Lower leg skin (tissue), 4 donors: ENCODE results near the gene PRCD. TPM values are rescaled to one million over a fixed set of nuclear protein-coding genes. Genes with fewer than 3 reads are reported as not detected.

Experiments
- DNase-seq, 2 donors: peaks; one replicate each; pipeline ENCODE4 v3.0.0-alpha.2; 2019; ENCODE audit warnings: low spot score in 2 of 2
- H3K4me3 ChIP-seq: fragments of 200-600 bp; sonication (generic); 2 replicates; pipeline ENCODE4 v1.5.1; 2017; ENCODE audit warnings: mild to moderate bottlenecking, low read depth; ENCODE audit not compliant: poor library complexity, severe bottlenecking
- POLR2A ChIP-seq, 2 donors: fragments of 450-650 bp; IDR thresholded peaks; one replicate each; pipeline ENCODE4 v1.6.1; 2016 to 2017; ENCODE audit warnings: antibody characterized with exemption in 2 of 2, mild to moderate bottlenecking in 1 of 2, moderate library complexity in 1 of 2
- WGBS, 2 donors: methylation state at CpG; one replicate each; pipeline ENCODE4 v1.1.5; 2018; 5-methylcytosine and 5-hydroxymethylcytosine counted together
- intact Hi-C: fragments of 100-400 bp; cut with DNase I; formaldehyde crosslinking; loops from one replicate; pipeline ENCODE4 v1.15.0; 2023; ENCODE audit warnings: low total_unique reads
- total RNA-seq, 4 donors: library from RNA; depleted of rRNA; stranded (reverse); fragments of >200 nt; gene quantifications; one replicate each; pipeline ENCODE4 v1.1.0, GENCODE V29; 2016
- TF ChIP-seq, protein P1 (sequence below), 3 donors: fragments of 450-650 bp; IDR thresholded peaks; one replicate each; pipeline ENCODE4 v1.5.1; 2016; ENCODE audit warnings: antibody characterized with exemption in 3 of 3, mild to moderate bottlenecking in 3 of 3, moderate library complexity in 2 of 3

PRCD gene
- total RNA-seq, 4 donors from 2014 or later: 0.42 to 7.5 (median 4.0) TPM

DNA sequence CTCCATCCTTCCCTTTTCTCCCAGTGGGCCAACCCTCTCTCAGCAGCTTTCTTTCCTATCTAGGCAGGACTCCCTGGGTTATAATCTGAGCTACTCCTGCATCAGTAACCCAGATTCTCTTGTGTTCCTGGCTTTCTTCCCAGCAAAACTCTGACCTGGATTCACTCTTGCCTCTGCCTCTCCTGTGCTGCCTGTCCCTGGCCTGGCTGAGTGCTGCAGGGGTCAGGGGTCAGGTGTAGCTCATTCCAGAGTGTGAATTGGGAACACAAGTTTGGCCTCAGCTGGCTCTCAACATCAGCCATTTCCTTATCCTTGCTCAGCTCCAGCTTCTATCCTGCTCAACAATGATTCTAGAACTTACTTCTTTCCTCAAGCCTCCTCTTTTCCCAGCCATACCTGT is 48.3 kb downstream of the PRCD start:
- TF ChIP-seq POLR2A (IDR thresholded peaks at IDR 0.05): no peak
- TF ChIP-seq, protein P1, sequence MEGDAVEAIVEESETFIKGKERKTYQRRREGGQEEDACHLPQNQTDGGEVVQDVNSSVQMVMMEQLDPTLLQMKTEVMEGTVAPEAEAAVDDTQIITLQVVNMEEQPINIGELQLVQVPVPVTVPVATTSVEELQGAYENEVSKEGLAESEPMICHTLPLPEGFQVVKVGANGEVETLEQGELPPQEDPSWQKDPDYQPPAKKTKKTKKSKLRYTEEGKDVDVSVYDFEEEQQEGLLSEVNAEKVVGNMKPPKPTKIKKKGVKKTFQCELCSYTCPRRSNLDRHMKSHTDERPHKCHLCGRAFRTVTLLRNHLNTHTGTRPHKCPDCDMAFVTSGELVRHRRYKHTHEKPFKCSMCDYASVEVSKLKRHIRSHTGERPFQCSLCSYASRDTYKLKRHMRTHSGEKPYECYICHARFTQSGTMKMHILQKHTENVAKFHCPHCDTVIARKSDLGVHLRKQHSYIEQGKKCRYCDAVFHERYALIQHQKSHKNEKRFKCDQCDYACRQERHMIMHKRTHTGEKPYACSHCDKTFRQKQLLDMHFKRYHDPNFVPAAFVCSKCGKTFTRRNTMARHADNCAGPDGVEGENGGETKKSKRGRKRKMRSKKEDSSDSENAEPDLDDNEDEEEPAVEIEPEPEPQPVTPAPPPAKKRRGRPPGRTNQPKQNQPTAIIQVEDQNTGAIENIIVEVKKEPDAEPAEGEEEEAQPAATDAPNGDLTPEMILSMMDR (IDR thresholded peaks at IDR 0.05): no peak
- no peak overlapping the region for H3K4me3 ChIP-seq
- intact Hi-C loops: no loop called here
- no peak for DNase-seq

DNA sequence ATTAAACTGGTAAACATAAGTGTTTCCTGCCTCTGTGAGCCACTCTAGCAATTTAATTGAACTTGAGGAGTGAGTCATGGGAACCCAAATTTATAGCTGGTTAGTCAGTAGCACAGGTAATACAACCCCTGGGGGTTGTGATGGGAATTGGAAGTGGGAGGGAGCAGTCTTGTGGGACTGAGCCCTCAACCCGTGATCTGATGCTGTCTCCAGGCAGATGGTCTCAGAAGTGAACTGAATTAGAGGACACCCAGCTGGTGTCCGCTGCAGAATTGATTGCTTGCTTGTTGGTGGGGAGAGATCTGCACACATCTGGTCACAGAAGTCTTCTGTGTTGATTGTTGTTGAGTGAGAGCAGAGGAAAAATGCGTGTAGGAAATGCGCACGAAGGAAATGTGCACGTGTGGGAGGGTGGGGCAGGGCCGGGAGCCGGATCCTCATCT is 53.6 kb downstream of the PRCD start:
- no peak overlapping the region for H3K4me3 ChIP-seq
- intact Hi-C loops: no loop called here
- DNase-seq: no peak
- TF ChIP-seq, protein P1 (IDR thresholded peaks at IDR 0.05): no peak
- no peak for TF ChIP-seq POLR2A (IDR thresholded peaks at IDR 0.05)
- WGBS, 2 donors: 40 to 49% methylated on average over 8 of the region's 8 CpGs

DNA sequence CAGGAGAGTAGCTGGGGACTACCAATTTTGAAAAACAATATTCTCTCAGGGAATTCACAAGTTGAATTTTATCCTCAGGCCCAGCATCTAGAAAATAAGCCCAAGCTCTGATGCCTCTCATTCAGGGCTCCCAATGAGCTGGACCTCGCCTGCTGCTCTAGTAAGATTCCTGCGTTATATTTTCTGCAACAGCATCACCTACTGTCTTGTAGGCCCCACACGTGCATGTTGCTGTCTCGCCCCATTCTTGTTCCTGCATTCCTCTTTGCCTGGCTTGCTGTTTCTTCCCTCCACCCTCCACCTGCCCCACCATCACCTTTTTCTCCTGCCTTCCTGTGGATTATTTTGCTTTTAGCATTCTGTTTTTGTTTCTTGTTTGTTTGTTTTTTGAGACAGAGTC is 54.1 kb downstream of the PRCD start:
- WGBS, 2 donors: 52 to 60% methylated on average over 4 of the region's 4 CpGs
- intact Hi-C loops: no loop called here
- DNase-seq: no peak
- H3K4me3 ChIP-seq: no peak overlapping the region
- TF ChIP-seq, protein P1 (IDR thresholded peaks at IDR 0.05): no peak
- no peak for TF ChIP-seq POLR2A (IDR thresholded peaks at IDR 0.05)

DNA sequence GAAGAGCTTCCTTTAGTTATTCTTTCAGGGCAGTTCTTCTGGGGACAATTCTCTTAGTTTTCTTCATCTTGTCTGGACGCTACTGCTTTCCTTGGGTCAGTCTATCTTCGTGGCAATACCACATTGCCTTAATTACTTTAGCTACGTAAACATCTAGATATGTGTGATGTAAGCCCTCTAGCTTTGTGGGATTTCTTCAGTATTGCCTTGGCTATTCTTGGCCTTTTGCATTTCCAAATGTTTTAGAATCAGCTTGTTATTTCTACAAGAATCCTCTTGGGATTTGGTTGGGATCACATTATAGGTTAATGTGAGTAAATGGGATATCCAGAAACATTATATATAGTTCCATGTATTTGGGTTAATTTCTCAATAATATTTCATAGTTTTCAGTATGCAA is 54.8 kb downstream of the PRCD start:
- 87 to 90% methylated on average over 3 of the region's 3 CpGs for WGBS, 2 donors
- TF ChIP-seq, protein P1 (IDR thresholded peaks at IDR 0.05): no peak
- no peak for TF ChIP-seq POLR2A (IDR thresholded peaks at IDR 0.05)
- no peak for DNase-seq
- intact Hi-C loops: no loop called here
- H3K4me3 ChIP-seq: no peak overlapping the region

Other genes starting within 250 kb of the PRCD start
- 1 to 10 TPM in 3 of 4 donors, under 1 TPM in 1; 0.88 to 3.3 (median 1.8) TPM for gene QRICH2, start 231.8 kb upstream of the PRCD start, total RNA-seq
- gene PRPSAP1, start 186.1 kb upstream of the PRCD start, total RNA-seq: 10 to 100 TPM; 35.8 to 72.3 (median 62.2) TPM
- gene SPHK1, start 155.4 kb upstream of the PRCD start, total RNA-seq: 10 to 100 TPM in 3 of 4 donors, 1 to 10 TPM in 1; 9.7 to 35.6 (median 18.3) TPM
- 10 to 100 TPM; 20.3 to 52.0 (median 26.0) TPM for gene UBE2O, start 86.9 kb upstream of the PRCD start, total RNA-seq
- gene AANAT, start 72.4 kb upstream of the PRCD start, total RNA-seq: not detected
- gene RHBDF2, start 38.6 kb upstream of the PRCD start, total RNA-seq: 10 to 100 TPM; 53.7 to 76.1 (median 62.6) TPM
- gene CYGB, start 2.3 kb upstream of the PRCD start, total RNA-seq: 10 to 100 TPM in 3 of 4 donors, 1 to 10 TPM in 1; 9.7 to 14.4 (median 10.7) TPM
- gene ST6GALNAC2, start 45.8 kb downstream of the PRCD start, total RNA-seq: 100 to 1,000 TPM in 1 of 4 donors, 10 to 100 TPM in 3; 64.8 to 101 (median 76.5) TPM
- gene ST6GALNAC1, start 103.7 kb downstream of the PRCD start, total RNA-seq: 1 to 10 TPM in 2 of 4 donors, not detected in 2; 2.4 to 5.6 TPM
- 10 to 100 TPM; 31.6 to 97.4 (median 47.1) TPM for gene MXRA7, start 170.9 kb downstream of the PRCD start, total RNA-seq
- gene JMJD6, start 186.6 kb downstream of the PRCD start, total RNA-seq: 10 to 100 TPM; 16.1 to 28.8 (median 21.0) TPM
- gene METTL23, start 186.8 kb downstream of the PRCD start, total RNA-seq: 10 to 100 TPM; 27.4 to 40.9 (median 33.7) TPM
- 100 to 1,000 TPM; 179 to 260 (median 189) TPM for gene SRSF2, start 197.3 kb downstream of the PRCD start, total RNA-seq
- gene MFSD11, start 198.1 kb downstream of the PRCD start, total RNA-seq: 10 to 100 TPM; 33.4 to 38.4 (median 33.8) TPM